Measurements from ENCODE around the gene RABGAP1L.
"Not testable (repeated sequence)": the region's sequence is repeated elsewhere in the genome, so short reads cannot be mapped to it uniquely, and the experiment has no call there.

The RABGAP1L gene

DNA sequence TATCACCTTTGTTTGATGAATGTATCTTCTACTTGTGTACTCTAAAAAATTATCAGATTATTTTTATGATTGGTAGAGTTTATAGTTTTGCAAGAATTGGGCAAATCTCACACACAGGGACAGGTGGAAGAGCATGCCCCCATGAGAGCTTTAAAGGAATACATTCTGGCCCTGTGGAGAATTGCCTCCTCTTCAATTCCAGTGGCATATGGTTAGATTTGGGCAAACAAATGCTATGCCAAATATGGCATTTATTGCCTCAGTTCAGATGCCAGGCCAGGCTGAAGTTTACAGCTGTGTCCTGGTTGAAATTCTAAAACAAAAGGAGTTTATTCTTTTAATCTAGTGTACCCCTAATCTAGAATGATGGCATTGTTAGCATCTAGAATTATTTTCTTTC, 678.1 kb downstream of the RABGAP1L start:
- no peak for DNase-seq

DNA sequence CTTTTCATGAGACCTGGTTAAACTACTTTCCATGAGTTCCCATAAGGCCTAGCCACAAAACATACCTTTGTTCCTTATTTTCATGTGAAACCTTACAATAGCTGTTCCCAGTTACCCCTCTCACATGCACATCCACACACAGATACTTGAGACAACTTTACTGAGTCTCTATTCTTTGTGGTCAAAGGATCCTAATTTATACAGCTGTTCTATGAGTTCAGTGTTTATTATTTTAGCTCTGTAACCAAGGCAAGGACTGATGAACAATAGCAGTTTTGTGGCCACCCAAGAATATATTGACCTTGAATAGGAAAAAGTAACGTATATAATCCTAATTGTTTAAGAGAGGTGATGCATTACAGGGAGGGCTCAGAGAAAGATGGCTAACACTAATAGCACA, 679.9 kb downstream of the RABGAP1L start:
- no peak for DNase-seq

DNA sequence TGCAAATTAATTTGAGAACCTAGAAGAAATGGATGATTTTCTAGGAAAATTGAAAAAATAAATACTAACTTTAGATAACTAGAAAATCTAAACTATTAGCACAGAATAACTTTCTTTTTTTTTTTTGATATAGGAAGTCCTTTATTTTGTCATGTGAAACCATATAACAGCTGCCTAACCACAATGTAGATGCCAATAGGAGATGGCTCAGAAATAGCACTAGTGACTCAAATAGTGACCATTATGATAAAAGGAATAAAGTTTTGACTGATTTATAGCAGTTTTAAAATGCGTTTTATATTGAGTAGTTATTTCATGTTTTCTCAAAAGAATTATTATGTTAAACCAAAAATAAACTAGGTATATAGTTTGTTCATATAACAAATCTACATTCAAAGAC, 682.4 kb downstream of the RABGAP1L start:
- peak; percentile 50 for DNase-seq

DNA sequence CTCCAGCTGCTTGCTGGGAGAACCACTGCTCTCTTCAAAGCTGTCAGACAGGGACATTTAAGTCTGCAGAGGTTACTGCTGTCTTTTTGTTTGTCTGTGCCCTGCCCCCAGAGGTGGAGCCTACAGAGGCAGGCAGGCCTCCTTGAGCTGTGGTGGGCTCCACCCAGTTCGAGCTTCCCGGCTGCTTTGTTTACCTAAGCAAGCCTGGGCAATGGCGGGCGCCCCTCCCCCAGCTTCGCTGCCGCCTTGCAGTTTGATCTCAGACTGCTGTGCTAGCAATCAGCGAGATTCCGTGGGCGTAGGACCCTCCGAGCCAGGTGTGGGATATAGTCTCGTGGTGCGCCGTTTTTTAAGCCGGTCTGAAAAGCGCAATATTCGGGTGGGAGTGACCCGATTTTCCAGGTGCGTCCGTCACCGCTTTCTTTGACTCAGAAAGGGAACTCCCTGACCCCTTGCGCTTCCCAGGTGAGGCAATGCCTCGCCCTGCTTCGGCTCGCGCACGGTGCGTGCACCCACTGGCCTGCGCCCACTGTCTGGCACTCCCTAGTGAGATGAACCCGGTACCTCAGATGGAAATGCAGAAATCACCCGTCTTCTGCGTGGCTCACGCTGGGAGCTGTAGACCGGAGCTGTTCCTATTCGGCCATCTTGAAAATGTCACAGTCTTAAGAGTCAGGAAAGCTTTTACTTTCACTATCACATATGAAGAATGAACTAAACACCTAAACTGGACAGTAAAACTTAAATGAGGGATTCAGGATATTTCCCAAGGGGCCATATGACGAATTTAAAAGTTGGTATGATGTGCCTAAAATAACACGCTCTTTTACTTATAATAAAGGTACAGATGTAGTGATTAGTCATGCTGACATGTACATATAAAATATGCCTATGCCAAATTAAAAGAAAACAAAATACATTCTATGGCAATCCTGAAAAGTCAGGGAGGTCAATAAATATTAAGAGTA, 689.6 kb downstream of the RABGAP1L start:
- not testable (repeated sequence) for DNase-seq

DNA sequence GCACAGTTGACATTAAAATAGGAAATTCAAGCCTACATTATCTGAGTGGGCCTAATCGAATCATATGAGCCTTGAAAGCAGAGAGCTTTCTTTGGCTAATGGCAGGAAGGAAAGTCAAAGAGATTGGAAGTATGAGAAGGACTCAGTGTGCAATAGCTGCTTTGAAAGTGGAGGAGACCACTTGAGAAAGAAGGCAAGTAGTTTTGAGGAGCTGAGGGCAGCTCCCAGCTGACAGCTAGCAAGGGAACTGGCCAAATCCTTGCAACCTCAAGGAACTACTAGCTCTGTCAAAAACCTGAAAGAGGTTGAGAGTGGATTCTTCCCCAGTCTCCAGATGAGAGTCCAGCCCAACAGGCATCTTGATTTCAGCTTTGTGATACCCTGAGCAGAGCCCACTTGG, 691.4 kb downstream of the RABGAP1L start:
- no peak for DNase-seq

DNA sequence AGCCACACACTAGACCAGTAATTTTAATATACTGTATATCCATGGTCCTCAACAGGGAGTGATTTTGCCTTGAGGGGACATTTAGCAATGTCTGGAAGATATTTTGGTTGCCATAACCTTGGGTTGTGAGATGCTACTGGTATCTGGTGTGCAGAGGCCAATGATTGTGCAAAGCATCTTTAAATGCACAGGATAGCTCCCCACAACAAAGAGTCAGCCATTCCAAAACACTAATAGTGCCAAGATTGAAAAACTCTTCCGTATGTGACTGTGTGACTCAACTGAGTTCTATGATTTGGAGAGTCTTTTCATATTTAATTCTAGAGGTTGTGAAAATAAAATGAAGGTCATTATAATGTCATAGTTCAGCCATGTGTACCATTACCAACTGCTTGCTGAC, 699.0 kb downstream of the RABGAP1L start:
- no peak for DNase-seq

DNA sequence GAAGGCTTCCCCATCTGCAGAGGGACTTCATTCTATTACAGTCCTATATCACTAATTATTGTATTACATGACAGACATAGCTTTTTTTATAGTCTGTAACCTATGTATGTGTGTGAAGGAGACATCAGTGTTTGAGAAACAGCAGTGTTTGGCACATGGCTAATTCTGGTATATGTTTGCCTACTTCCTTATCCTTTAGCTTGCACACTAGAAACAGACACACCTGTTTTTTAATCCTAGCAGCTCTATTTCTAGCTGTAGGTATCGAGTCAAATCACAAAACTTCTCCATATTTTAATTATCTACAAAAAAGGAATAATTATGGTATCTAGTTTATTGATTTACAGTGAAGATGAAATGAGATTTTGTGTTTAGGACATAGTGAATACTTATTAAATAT, 711.0 kb downstream of the RABGAP1L start:
- no peak for DNase-seq

DNA sequence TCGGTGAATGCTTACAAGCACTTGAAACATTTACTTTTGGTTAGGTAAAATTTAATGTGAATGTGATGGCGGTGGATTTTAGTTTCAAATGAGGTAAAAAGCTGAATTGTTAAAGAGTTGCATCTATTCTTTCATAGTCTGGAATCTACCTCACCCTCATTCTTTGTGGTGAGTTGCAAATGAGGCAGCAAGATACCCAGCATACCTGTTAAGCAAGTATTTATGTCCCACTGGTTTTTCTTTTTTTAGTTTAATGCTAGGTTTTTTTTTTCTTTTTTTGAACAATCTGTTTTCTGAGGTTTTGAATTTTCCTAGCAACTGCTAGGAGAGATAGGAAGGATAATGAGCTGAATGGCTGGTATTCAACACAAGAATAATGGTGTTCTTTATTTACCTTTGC, 712.6 kb downstream of the RABGAP1L start:
- no peak for DNase-seq

DNA sequence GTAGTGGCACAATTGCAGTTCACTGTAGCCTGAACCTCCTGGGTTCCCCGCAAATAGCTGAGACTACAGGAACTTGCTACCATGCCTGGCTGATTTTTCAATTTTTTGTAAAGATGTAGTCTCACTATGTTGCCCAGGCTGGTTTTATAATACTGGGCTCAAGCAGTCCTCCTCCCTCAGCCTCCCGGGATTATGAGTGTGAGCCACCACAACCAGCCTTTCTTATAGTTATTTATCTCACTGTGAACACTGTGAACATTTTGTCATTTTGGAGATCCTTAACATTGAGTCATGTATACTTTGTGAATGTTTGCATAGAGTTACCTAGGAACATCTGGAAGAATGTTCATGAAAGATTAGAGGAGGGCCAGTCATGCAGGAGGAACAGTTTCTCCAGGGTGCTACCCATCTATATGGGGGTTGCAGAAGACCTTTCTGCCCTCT, 713.3 kb downstream of the RABGAP1L start:
- DNase-seq = no peak

DNA sequence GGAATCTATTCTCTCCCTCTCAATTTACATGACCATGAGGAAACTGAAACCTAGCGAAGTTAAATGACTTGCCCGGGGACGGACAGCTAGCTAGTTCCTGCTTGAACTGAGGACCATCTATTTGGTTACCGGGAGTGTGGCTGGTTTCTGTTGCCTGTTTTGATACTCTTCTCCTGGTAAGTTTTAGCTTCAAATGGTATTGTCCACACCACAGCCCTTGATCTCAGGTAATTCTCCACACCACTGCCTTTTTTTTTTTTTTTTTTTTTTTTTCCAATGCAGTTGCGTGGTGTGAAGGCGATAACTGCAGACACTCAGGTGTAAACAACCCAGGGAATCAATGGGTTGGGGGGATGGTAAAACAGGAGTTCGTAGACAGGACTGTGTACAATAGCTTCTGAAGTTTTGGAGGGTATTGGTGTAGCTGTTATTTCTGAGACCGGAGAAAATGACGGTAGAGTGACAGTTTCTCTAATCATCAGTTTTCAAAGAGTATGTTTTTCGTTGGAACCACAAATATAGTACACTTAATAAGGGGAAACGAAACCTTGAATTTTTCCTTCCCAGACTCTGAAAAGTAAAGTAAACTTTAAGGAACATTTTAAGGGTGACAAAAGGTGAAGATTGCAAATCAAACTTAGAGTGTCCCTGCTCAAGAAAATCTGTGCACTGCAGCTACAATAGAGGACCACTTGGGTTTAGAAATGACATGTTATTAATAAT, 715.2 kb downstream of the RABGAP1L start:
- DNase-seq = no peak

DNA sequence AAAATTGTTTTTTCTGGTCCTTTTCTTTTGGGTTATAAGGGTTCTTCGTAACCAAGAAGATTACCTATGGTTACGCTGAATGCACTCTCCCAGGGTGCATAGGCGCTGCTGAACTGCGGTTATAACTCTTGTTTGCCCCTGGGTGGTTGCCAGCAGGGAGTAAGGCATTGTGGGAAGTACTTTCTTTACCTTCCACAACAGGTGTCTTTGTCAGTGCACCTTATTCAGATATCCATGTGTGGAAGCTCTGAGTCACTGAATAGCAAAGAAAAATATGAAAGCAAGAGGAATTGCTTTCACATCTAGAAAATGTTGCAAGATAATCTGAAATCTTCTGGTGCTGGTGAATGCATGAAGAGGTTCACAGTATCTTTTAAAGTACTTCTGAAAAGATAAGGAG, 716.0 kb downstream of the RABGAP1L start:
- no peak for DNase-seq

DNA sequence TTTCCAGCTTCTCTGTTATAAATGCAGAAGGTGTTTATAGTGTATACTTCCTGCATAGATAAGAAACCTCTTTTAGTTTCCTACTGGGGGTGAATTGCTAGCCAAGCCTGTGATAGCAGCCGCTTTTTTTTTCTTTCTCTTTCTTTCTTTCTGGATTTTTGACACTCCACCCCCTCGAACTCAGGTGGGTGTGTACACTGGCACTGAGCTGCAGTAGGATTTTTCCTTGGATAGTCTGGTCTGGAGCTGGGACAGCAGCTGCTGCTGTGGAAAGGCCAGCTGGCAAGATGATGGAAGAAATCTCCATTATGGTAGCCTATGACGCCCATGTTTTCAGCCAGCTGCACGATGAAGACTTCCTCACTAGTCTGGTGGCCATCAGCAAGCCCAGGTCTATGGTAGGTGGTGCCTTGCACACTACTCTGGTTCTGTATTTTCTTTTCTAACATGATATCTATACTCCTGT, 717.9 kb downstream of the RABGAP1L start:
- DNase-seq = no peak

DNA sequence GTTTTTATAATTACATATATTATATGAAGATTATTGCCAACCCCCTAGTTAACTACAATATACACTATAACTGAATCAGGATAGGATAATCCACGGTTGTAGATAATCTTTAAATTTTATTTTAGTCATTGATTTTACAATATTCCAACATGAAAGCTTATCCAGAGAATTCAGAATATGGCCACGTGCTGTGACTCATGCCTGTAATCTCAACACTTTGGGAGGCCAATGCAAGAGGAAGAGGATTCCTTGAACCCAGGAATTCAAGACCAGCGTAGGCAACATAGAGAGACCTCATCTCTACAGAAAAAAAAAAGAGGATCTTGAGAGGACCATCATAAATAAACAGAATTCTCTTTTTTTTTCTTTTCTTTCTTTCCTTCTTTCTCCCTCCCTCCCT, 720.9 kb downstream of the RABGAP1L start:
- no peak for DNase-seq

DNA sequence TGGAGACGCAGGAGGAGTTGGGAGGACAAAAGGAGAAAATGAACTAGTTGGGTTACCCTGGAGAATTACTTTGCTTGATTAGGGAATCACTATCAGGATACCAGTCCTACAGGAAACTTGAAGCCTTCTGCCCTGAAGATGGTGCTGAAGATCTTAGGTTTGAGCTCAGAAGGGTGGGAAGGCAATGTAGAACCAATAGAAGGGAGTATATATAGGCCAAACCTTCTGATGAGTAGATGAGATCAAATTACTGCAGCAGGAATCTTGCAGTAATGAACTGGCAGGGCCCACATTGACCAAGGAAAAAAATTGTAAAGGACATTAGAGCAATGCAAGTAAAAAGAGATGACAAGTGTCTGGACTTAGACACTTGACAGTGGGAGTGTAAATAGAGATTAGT, 724.1 kb downstream of the RABGAP1L start:
- DNase-seq = no peak

DNA sequence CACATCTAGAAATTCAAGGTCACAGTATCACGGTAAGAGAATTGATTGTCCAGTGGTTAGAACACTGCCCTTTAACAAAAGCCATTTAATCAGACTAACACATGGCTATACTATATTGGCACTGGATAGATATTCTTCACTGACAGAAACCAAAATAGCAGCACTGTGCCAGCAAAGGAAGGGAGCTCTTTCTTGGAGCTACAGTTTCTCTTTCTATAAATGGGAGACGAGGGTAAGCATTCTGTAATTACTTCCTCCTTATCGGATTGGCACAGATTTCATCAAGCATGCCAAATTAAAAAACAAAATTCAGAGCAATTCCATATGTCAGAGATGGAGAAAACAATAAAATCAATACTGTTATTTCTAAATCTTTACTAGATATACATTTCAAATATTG, 724.7 kb downstream of the RABGAP1L start:
- no peak for DNase-seq

DNA sequence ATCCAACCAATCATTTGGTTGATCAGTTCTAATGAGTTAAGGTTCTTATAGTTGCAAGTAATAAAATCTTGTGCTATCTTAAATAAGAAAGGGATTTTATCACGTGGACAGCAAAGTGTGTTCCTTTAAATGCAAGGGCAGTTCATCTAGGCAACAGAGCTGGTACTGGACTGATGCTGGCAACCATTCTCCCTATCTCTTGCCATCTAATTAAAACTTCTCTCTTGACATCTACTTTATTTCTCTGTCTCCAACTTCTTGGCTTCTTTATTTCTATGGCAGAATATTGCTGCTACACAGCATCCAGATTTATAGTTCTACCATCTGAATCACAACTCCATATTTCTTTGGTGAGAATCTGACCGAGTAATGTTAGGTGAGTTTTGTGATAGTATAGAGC, 725.2 kb downstream of the RABGAP1L start:
- no peak for DNase-seq

DNA sequence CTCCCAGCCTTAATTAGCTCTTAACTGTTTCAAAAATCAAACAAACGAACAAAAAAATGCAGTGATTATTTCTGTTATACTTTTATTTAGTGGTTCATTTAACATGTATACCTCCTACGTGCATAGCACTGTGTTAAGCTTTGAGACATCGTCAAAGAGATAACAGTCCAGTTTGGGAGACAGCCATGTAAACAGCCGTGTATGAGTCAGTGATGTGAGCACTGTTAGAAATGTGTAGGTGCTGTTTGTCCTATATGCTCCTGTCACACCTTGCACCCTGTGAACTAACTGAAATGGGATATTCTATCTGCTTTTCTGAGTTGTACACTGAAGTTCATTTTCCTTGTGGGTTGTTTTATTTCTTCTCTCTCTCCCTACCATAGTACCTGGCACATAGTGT, 730.7 kb downstream of the RABGAP1L start:
- no peak for DNase-seq

DNA sequence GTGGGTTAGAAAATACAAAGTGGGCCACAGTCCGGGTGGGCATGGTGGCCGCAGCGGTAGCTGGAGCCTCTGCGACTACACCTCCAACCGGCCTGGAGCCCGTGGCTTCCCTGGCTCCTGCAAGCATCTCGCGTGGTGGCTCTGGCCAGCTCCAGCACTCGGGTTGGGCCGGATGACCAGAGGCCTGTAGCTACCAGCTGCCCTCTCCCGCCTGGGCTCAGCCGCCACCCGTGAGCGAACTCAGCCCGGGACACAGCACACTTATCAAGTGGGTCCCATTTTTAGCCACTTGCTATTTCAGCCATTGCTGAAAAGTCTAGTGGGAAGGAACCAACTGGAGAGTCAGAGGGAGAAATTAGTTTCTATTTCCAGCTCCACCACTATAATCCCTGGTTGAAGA, 732.7 kb downstream of the RABGAP1L start:
- DNase-seq = no peak

DNA sequence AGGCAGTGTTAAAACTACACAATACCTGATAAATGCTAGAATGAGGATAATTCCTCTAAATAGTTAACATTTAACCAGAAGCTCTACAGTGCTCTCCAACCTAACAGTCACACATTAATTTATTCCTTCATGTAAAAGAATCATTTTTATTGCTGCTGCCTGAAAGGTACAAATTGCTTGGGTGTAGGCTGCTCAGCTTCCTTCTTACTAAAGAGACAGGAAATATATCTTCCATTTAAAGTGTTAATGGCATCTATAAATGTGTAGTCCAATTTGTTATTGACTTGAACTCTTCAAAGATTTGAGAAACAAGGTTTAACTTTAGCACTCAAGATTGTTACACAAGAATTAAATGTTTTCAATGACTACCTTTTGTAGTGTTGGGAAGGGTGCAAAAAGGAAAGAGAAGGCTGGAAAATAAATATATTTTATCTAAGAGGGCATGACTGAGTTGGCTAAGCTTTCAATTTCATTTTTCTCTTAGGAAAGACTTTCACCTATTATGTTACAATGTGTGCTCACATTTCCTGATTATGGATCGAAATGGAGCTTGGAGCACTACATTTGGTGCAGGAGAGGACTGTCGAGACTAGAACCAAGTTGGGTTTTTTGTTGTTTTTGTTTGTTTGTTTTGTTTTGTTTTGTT, 734.9 kb downstream of the RABGAP1L start:
- no peak for DNase-seq

DNA sequence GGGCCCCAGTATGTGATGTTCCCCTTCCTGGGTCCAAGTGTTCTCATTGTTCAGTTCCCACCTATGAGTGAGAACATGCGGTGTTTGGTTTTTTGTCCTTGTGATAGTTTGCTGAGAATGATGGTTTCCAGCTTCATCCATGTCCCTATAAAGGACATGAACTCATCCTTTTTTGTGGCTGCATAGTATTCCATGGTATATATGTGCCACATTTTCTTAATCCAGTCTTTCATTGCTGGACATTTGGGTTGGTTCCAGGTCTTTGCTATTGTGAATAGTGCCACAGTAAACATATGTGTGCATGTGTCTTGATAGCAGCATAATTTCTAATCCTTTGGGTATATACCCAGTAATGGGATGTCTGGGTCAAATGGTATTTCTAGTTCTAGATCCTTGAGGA, 736.3 kb downstream of the RABGAP1L start:
- not testable (repeated sequence) for DNase-seq

DNA sequence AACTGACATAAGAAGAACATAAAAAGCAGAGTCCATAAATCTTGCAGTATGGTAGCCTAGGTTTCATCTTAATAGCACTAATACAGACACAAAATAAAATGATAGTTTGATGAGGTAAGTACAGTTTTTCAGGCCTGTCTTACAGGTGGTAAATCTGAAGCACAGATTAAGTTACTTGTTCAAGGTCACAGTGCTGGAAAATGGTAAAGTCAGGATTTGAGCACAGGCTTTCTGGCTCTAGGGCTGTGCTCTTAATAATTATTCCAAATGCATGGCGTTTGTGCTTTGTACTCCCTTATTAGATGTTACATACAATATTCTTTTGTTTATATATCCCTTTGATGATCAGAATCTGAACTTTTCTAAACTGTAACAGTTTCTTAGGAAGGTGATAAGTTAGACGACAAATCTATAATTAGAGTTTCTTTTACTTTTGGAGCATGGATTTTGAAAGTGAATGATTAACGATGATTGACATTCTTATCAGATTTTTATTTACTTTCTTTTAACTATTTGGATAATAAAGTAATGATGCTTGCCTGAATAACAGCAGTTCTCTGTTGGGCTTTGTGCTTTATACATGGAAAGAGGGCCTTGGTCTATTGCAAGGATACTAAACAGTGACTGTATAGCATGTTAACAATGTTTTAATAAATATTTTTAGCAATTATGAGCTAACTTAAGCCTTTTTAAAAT, 738.9 kb downstream of the RABGAP1L start:
- no peak for DNase-seq

DNA sequence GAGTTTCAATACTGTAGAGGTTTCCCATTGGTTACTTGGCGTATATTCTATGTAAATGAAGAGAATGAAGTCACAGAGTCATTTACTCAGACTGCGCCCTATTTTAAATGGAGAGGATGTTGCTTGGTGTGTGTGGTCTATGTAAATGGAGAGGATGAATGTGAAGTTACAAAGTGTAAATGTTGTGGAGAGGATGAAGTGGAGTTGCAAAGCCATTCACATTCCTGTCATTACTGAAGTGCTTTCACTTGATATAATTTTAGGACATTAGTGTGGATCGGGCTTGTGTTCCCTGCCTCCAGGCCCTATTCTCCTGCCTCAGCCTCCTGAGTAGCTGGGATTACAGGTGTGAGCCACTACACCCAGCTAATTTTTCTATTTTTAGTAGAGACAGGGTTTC, 741.0 kb downstream of the RABGAP1L start:
- DNase-seq = no peak

DNA sequence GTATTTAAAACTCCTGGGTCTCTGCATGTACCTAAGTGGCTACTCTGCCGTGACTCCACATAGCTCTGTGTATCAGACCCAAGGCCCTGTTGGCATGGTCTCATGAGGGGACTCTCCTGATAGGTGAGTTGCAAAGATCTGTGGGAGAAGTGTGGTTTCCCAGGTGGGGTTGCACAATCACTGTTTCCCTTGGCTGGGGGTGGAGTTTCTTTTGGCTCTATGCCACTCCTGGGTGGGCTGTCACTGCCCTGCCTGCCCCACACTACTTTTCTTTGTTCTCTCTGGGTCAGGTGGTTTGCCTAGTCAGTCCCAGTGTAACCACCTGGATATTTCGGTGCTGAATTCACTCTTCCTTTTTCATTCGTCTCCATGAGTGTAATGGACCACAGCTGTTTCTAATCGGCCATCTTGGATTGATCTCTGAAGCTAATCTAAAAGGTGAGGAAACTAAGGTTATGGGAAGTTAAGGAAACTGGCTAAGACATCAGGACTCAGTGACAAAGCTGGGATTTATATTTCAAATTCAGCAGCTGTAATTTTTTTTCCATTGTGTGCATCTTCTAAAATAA, 743.3 kb downstream of the RABGAP1L start:
- DNase-seq = no peak
